EH (cell line): ENCODE results near the gene OAS2.
A peak's percentile ranks its signal among the peaks of the same experiment; 100 is the strongest.

ENCODE experiments used
- DNase-seq: peaks from one replicate; pipeline ENCODE4 v3.0.0-alpha.2; 2015; ENCODE audit warnings: low read depth

Gene OAS2

GRCh38 chr12:112978163-112979040, at the start of gene OAS2:
TSS of gene OAS2 (plus strand) at chr12:112978519. CDS start at chr12:112978609, 90 bp downstream.
- DNase-seq, result peak; percentile 87

- DNase-seq, result no peak
These were observed 49.3 kb upstream of the OAS2 start for GRCh38 chr12:112928978-112929377.

GRCh38 chr12:112929715-112930114, 48.6 kb upstream of the OAS2 start:
- no peak for DNase-seq

- no peak for DNase-seq
These were observed 48.0 kb upstream of the OAS2 start for GRCh38 chr12:112930350-112930749.

- no peak for DNase-seq
These were observed 45.7 kb upstream of the OAS2 start for GRCh38 chr12:112932485-112933128.

- no peak for DNase-seq
These were observed 45.2 kb upstream of the OAS2 start for GRCh38 chr12:112933129-112933505.

GRCh38 chr12:112936264-112936663, 42.1 kb upstream of the OAS2 start:
- DNase-seq, result no peak

GRCh38 chr12:112936927-112937326, 41.4 kb upstream of the OAS2 start:
- DNase-seq, result no peak

- DNase-seq, result peak; percentile 81
These were observed 40.3 kb upstream of the OAS2 start, which contains the start of gene OAS3 for GRCh38 chr12:112937741-112938719. TSS of gene OAS3 (plus strand) at chr12:112938474. CDS start at chr12:112938531, 57 bp downstream.

GRCh38 chr12:112938751-112939150, 39.6 kb upstream of the OAS2 start:
- peak; percentile 4 for DNase-seq

- DNase-seq, result peak; percentile 5
These were observed 38.4 kb upstream of the OAS2 start for GRCh38 chr12:112939761-112940381.

GRCh38 chr12:112941528-112942335, 36.6 kb upstream of the OAS2 start:
- DNase-seq, result no peak

- no peak for DNase-seq
These were observed 35.7 kb upstream of the OAS2 start for GRCh38 chr12:112942572-112942971.

- DNase-seq, result peak; percentile 8
These were observed 34.2 kb upstream of the OAS2 start for GRCh38 chr12:112944024-112944690.

- DNase-seq, result no peak
These were observed 32.8 kb upstream of the OAS2 start for GRCh38 chr12:112945515-112945914.

- DNase-seq, result no peak
These were observed 31.9 kb upstream of the OAS2 start for GRCh38 chr12:112946236-112947000.

- no peak for DNase-seq
These were observed 31.0 kb upstream of the OAS2 start for GRCh38 chr12:112947314-112947713.

GRCh38 chr12:112947761-112948160, 30.6 kb upstream of the OAS2 start:
- DNase-seq, result no peak

GRCh38 chr12:112948806-112949205, 29.5 kb upstream of the OAS2 start:
- no peak for DNase-seq
